Motor neuron (in vitro differentiated cells): ENCODE measurements around the gene ZSCAN25. TPM values are rescaled to one million over a fixed set of nuclear protein-coding genes. Genes with fewer than 3 reads are reported as not detected.
"Not testable (repeated sequence)": the region's sequence is repeated elsewhere in the genome, so short reads cannot be mapped to it uniquely, and the experiment has no call there.

ENCODE experiments used
- ATAC-seq, 8 experiments: fragments of 200-7000 bp; cut with Tn5 transposase; replicated peaks in 6 of 8; 2 replicates each; pipeline ENCODE4 v1.8.0; 2021; ENCODE audit warnings: mild to moderate bottlenecking in 8 of 8, moderate library complexity in 8 of 8
- H3K27ac ChIP-seq, 2 donors: fragments of 250-450 bp; sonication (Bioruptor Pico); 2 replicates each; pipeline ENCODE4 v1.9.0; 2021; ENCODE audit warnings: antibody characterized with exemption in 2 of 2, mild to moderate bottlenecking in 2 of 2, moderate library complexity in 1 of 2
- H3K4me1 ChIP-seq, 2 donors: fragments of 250-450 bp; sonication (Bioruptor Pico); replicated peaks in 1 of 2; 2 replicates each; pipeline ENCODE4 v1.6.1; 2021; ENCODE audit warnings: antibody characterized with exemption in 2 of 2, mild to moderate bottlenecking in 2 of 2, moderate library complexity in 1 of 2
- H3K4me3 ChIP-seq, 5 donors: fragments of 250-450 bp; sonication (Bioruptor Pico); 2 replicates each; pipeline ENCODE4 v1.9.0; 2021; ENCODE audit warnings: antibody characterized with exemption in 5 of 5, mild to moderate bottlenecking in 5 of 5, moderate library complexity in 4 of 5
- WGBS, 10 experiments: fragments of 450-650 bp; shearing (Covaris generic); methylation state at CpG; one replicate each; pipeline ENCODE4 v1.0.0; 2022; 5-methylcytosine and 5-hydroxymethylcytosine counted together
- in situ Hi-C, 9 experiments: fragments of 400-800 bp; cut with MboI; loops; one replicate each; pipeline ENCODE4 v1.15.0; 2021; ENCODE audit warnings: low sequenced_read_pairs in 9 of 9, low pct_unique_long_range_greater_than_20kb in 2 of 9; ENCODE audit not compliant: unreplicated experiment in 9 of 9
- total RNA-seq, 8 experiments: library from RNA; unstranded; fragments of 300-600 nt; gene quantifications; 2 replicates each; pipeline versions ENCODE4 v1.2.3 to v1.2.4, GENCODE V29; 2022

ZSCAN25 gene
- total RNA-seq, 8 experiments from 2014 or later, result 8.2 to 22.4 (median 12.7) TPM

DNA sequence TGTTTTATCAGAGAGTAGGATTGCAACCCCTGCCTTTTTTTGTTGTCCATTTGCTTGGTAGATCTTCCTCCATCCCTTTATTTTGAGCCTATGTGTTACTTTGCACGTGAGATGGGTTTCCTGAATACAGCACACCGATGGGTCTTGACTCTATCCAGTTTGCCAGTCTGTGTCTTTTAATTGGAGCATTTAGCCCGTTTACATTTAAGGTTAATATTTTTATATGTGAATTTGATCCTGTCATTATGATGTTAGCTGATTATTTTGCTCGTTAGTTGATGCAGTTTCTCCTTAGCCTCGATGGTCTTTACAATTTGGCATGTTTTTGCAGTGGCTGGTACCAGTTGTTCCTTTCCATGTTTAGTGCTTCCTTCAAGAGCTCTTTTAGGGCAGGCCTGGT lies 41.1 kb downstream of the ZSCAN25 start:
- H3K27ac ChIP-seq, H3K4me3 ChIP-seq, in situ Hi-C loops, H3K4me1 ChIP-seq, ATAC-seq: not testable (repeated sequence)
- 17 to 100% (median 86%) methylated on average over 1 to 5 of the region's 5 CpGs; no CpG with 5 or more reads in 5 of the 10 experiments for WGBS, 10 experiments

DNA sequence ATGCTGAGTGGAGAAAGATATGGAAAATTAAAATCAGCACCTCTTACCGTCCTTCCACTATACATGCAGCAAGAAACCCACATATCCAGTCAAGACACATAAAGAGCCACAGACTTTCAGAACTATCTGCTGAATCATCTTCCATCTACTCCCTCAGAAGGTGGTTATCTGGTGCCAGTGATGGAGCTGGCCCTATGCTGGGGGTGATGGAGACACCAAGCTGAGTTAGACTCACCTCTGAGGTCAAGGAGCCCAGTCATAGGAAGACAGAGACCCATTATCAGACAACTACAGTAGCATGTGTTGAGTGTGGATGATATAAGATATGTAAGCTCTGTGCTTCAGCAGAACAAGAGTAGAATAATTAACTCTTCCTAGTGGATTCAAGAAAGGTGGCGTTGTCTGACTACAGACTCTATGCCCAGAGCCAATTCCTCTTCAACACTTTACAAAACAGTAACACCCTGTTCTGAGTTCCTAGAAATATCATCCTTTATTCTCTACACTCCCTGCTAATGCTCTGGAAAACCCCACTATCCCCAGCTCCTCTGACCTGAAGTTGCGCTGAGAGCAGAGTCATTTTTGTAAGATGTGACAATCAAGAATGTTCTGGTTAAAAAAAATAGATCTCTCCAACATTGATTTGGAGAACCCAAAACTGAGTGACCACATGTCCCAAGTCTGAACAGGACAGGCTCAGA lies 48.7 kb downstream of the ZSCAN25 start:
- no peak for ATAC-seq
- H3K4me1 ChIP-seq, result no peaks in the 10 kb centered on the region
- in situ Hi-C loops, result no loop called here

DNA sequence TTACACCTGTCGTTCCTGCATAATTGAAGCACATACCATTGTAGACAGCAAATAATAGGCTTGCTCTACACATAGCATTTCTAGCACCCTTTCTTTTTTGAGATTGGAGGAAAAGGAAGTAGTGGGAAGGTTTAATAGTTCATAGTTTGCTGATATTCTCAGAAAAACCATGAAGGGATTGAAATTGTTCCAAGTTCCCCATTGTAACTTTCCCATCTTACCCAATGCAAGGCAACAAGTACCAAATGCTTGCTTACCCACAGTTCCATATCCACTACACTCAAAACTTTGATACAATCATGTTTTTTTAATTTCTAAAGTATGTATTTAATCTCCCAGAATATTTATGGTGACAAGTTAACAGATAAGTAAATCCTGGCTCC lies 49.3 kb downstream of the ZSCAN25 start:
- in situ Hi-C loops, result no loop called here
- no peak for ATAC-seq
- Histone ChIP-seq H3K4me3 (no peak overlapping the region), H3K27ac (no peak overlapping the region), H3K4me1 (no peaks in the 10 kb centered on the region)
- 75 to 100% (median 88%) methylated on average over 1 of the region's 1 CpG; no CpG with 5 or more reads in 5 of the 10 experiments for WGBS, 10 experiments

More for the DNA sequence above, 48.7 kb downstream of the ZSCAN25 start:
- no peak overlapping the region for H3K27ac ChIP-seq
- no peak overlapping the region for H3K4me3 ChIP-seq
- WGBS, 10 experiments, result 20 to 100% (median 95%) methylated on average over 1 to 3 of the region's 3 CpGs; no CpG with 5 or more reads in 2 of the 10 experiments

- in situ Hi-C loops, result no loop called here
- no peak overlapping the region for H3K4me3 ChIP-seq
- WGBS, 10 experiments, result 0 to 83% (median 16%) methylated on average over 1 of the region's 2 CpGs; no CpG with 5 or more reads in 6 of the 10 experiments
- no peaks in the 10 kb centered on the region for H3K4me1 ChIP-seq
- ATAC-seq, result peak in 3 of 8 experiments; percentile 34 to 75 (median 70)
- no peak overlapping the region for H3K27ac ChIP-seq
These were observed 50.4 kb downstream of the ZSCAN25 start for GRCh38 chr7:99667179-99667578.

DNA sequence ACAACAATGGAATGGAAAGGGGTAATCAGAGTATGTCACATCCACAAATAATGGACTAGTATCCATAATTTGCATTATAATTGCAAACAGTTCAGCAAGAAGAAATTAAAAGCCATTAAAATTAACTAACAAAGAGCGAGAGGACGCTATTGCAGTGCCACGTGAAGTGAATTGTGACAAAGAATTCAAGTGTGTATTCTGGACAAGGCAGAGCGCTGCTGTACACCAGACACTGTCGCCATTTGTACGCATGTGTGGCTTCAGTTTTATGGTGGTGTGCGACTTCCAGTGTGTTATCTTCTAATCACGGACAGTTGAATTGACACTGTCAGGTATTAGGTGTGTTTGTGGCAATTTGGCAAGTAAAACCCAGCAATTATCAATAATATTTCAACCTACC lies 51.8 kb downstream of the ZSCAN25 start:
- Histone ChIP-seq H3K4me1 (no peaks in the 10 kb centered on the region), H3K27ac (no peak overlapping the region), H3K4me3 (no peak overlapping the region)
- in situ Hi-C loops, result no loop called here
- WGBS, 10 experiments, result 60 to 98% (median 90%) methylated on average over 3 to 8 of the region's 8 CpGs; no CpG with 5 or more reads in 2 of the 10 experiments
- peak in 3 of 8 experiments; percentile 54 to 64 (median 54) for ATAC-seq

DNA sequence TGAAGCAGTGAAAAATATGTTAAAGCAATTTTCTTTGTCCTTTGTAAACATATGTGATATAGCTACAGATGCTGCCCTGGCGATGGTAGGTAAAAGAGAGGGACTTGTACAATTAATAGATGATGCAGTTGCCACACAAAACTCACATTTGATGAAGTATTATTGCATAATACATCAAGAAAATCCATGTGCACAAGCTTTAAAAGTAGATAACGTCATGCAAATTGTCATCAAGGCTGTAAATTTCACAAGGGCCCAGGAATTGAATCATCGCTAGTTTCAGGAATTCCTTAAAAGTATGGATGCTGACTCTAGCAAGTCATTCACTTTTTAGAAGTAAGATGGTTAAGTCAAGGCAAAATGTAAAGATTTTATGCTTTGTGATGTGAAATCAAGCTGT lies 53.0 kb downstream of the ZSCAN25 start:
- in situ Hi-C loops, result no loop called here
- no peaks in the 10 kb centered on the region for H3K4me1 ChIP-seq
- WGBS, 10 experiments, result 63 to 94% (median 86%) methylated on average over 1 to 3 of the region's 3 CpGs
- ATAC-seq, result no peak
- H3K27ac ChIP-seq, result no peak overlapping the region
- H3K4me3 ChIP-seq, result no peak overlapping the region

- no peak overlapping the region for H3K4me3 ChIP-seq
- no peaks in the 10 kb centered on the region for H3K4me1 ChIP-seq
- no peak for ATAC-seq
- no peak overlapping the region for H3K27ac ChIP-seq
- 20 to 100% (median 90%) methylated on average over 1 to 7 of the region's 7 CpGs; no CpG with 5 or more reads in 1 of the 10 experiments for WGBS, 10 experiments
- in situ Hi-C loops, result no loop called here
These were observed 55.8 kb downstream of the ZSCAN25 start for GRCh38 chr7:99672573-99672972.

DNA sequence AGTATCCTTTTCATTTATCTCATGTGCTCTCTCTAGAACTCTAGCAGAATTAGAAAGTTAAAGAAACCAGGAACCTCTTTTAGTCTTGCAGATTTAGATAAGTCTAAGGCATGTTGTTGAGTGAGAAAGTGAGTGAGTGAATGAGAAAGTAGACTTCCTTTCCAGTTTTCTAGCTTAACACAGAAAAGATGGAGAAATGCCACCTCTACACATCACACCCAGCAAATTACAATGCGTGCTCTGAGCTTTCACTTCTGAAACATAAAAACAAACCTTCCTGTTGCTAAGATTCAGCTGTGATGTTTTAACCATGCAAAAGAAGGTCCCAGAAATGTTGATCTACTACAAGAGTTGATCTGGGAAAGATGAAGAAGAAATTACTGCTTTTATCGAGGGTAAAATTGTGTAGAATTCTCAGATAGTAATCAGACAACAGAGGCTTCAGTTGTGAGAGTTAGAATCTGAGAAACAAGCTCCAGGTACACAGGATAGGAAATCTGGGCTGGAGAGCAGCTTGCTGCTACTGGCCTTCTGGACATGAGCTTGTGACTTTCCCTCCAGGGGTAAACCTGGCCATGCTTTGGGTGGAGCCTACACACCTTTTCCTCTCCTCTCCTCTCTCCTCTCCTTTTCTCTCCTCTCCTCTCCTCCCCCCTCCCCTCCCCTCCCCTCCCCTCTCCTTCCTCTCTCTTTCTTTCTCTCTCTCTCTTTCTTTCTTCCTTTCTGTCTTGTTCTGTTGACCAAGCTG lies 58.4 kb downstream of the ZSCAN25 start:
- 40 to 92% (median 82%) methylated on average over 1 to 2 of the region's 2 CpGs; no CpG with 5 or more reads in 2 of the 10 experiments for WGBS, 10 experiments
- H3K27ac ChIP-seq, result no peak overlapping the region
- H3K4me1 ChIP-seq, result peaks cover 10 to 14% of the 10 kb centered on the region in 2 donors
- in situ Hi-C loops, result no loop called here
- no peak for ATAC-seq
- no peak overlapping the region for H3K4me3 ChIP-seq

DNA sequence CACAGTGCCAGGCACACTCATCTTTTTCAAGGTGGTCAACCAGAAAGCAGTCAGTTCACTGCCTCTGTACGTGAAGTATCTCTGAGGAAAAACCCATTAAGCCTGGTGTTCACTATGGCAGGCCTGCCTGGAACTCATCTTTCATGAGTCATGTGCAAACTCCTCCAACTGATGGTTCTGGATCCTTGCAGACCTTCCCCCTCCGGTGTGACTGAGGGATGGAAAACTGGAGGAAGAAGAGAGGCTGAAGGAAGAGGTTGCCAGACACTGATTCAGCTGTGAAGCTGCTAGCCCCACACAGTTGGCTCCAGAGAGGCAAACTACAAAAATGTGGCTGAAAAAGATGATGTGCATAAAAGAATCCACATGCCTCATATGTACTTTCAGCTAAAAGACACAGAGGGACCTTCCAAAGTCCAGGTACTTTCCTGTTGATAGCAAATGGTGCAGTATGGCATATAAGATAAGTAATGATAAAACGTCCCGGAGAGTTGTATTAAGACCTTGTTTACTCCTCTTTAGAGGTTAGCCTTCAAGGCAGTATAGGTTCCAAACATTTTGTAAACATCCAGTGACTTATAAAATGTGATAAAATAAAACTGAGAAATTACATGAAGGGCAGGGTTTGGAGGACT lies 60.4 kb downstream of the ZSCAN25 start:
- no peak for ATAC-seq
- Histone ChIP-seq H3K4me3 (no peak overlapping the region), H3K27ac (no peak overlapping the region), H3K4me1 (peaks cover 10 to 15% of the 10 kb centered on the region in 2 donors)
- in situ Hi-C loops, result no loop called here
- WGBS, 10 experiments, result 63 to 100% (median 79%) methylated on average over 1 to 3 of the region's 4 CpGs; no CpG with 5 or more reads in 2 of the 10 experiments

GRCh38 chr7:99677648-99678045 lies 60.9 kb downstream of the ZSCAN25 start:
- H3K4me3 ChIP-seq, result no peak overlapping the region
- no peak overlapping the region for H3K27ac ChIP-seq
- peaks cover 10 to 15% of the 10 kb centered on the region in 2 donors for H3K4me1 ChIP-seq
- in situ Hi-C loops, result no loop called here
- ATAC-seq, result no peak
- 60 to 100% methylated on average over 1 of the region's 2 CpGs; no CpG with 5 or more reads in 8 of the 10 experiments for WGBS, 10 experiments

- H3K27ac ChIP-seq, result peak overlapping the region; percentile 72 to 74
- peaks cover 10 to 15% of the 10 kb centered on the region in 2 donors for H3K4me1 ChIP-seq
- WGBS, 10 experiments, result 0 to 50% (median 20%) methylated on average over 1 to 2 of the region's 4 CpGs; no CpG with 5 or more reads in 7 of the 10 experiments
- H3K4me3 ChIP-seq, result peak overlapping the region in 4 of 5 donors; percentile 15 to 20 (median 15)
- in situ Hi-C loops, result no loop called here
- ATAC-seq, result peak; percentile 73 to 95 (median 92)
These were observed 62.3 kb downstream of the ZSCAN25 start for GRCh38 chr7:99679032-99679399.

DNA sequence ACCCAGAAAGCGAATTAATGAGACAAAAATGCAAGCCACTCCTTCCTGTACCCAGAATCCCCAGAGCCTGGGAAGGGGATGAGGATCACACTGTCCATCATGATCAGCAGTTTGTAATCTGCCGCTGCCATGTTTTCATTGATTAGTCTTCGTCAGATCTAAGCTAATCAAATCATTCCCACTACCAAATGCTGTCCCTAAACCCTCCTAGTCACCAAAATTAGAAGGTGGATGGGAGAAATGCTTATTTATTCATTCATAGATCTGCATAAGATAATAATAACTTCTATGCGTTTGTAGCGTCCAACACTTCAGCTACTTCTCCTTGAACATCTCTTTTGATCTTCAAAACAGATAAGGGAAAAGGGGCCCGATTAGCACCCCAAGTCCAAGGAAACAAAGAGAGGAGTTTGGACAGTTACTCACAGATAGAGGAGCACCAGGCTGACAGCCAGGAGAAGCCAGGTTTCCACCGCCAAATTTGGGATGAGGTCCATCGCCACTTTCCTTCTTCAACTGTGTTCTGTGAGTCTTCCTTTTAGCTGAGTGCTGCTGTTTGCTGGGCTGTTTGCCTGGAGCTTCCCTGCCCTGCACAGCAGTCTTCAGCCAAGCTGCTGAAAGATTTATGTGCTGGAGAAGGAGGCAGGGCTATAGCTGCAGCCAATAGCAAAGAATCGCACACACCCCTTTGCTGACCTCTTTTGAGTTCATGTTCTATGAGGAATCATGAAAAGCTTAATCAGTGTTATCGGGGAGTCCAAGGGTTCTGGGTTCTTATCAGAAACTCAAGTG lies 62.9 kb downstream of the ZSCAN25 start, which contains the start of gene CYP3A5:
TSS of gene CYP3A5 (minus strand) at position 597 of the 792 bp plus-strand sequence. CDS start at position 497, 100 bp downstream.
- in situ Hi-C loops, result no loop called here
- peak; percentile 77 to 91 (median 82) for ATAC-seq
- Histone ChIP-seq H3K4me1 (peaks cover 10 to 15% of the 10 kb centered on the region in 2 donors), H3K27ac (peak within 1 kb of the TSS; percentile 72 to 74), H3K4me3 (peak within 1 kb of the TSS in 4 of 5 donors; percentile 15 to 20 (median 15))
- WGBS, 10 experiments, result 14 to 93% (median 69%) methylated on average over 2 to 8 of the region's 10 CpGs; no CpG with 5 or more reads in 2 of the 10 experiments
